Lung (tissue), 12 donors: ENCODE measurements around the gene SLA2. TPM values are rescaled to one million over a fixed set of nuclear protein-coding genes. Genes with fewer than 3 reads are reported as not detected.
"Not testable (repeated sequence)": the region's sequence is repeated elsewhere in the genome, so short reads cannot be mapped to it uniquely, and the experiment has no call there.

ENCODE experiments used
- ATAC-seq: fragments of 200-7000 bp; cut with Tn5 transposase; one replicate; pipeline ENCODE4 v1.9.1; 2020; ENCODE audit warnings: moderate number of reproducible peaks; ENCODE audit not compliant: insufficient read depth, low FRiP score
- DNase-seq, 3 donors: peaks; one replicate each; pipeline ENCODE4 v3.0.0-alpha.2; 2013 to 2017
- H3K27ac ChIP-seq, 2 donors: one replicate each; pipeline ENCODE4 v1.5.1; 2013; ENCODE audit warnings: mild to moderate bottlenecking in 2 of 2, moderate library complexity in 2 of 2, control low read depth in 1 of 2, inconsistent platforms in 1 of 2, low read depth in 1 of 2, low read length in 1 of 2
- H3K27me3 ChIP-seq, 3 donors: one replicate each; pipeline ENCODE4 v1.5.1; 2013; ENCODE audit warnings: low read length in 2 of 3; ENCODE audit not compliant: control insufficient read depth in 3 of 3, insufficient read depth in 3 of 3
- H3K36me3 ChIP-seq, 4 donors: one replicate each; pipeline ENCODE4 v1.5.1; 2013; ENCODE audit warnings: low read length in 4 of 4, mild to moderate bottlenecking in 1 of 4, moderate library complexity in 1 of 4; ENCODE audit not compliant: control insufficient read depth in 4 of 4, insufficient read depth in 4 of 4
- H3K4me1 ChIP-seq, 5 donors: one replicate each; pipeline ENCODE4 v1.5.1; 2013; ENCODE audit warnings: low read length in 5 of 5, mild to moderate bottlenecking in 2 of 5, moderate library complexity in 1 of 5; ENCODE audit not compliant: control insufficient read depth in 5 of 5, insufficient read depth in 5 of 5
- H3K4me3 ChIP-seq: one replicate; pipeline ENCODE4 v1.5.1; 2013; ENCODE audit warnings: mild to moderate bottlenecking, control low read depth, moderate library complexity
- H3K9ac ChIP-seq, 2 donors: one replicate each; pipeline ENCODE4 v1.5.1; 2013; ENCODE audit warnings: low read length in 2 of 2, control low read depth in 1 of 2; ENCODE audit not compliant: insufficient read depth in 1 of 2
- H3K9me3 ChIP-seq, 4 donors: one replicate each; pipeline ENCODE4 v1.5.1; 2013; ENCODE audit warnings: low read length in 3 of 4, mild to moderate bottlenecking in 1 of 4, moderate library complexity in 1 of 4; ENCODE audit not compliant: control insufficient read depth in 4 of 4, insufficient read depth in 3 of 4
- WGBS, 2 donors: extraction: QIAGEN DNeasy Blood & Tissue Kit; methylation state at CpG; one replicate each; pipeline ENCODE4 v1.1.7; 2013; 5-methylcytosine and 5-hydroxymethylcytosine counted together
- polyA plus RNA-seq, 2 donors: library from polyadenylated mRNA; stranded (reverse); fragments of 200-250 nt; gene quantifications; one replicate each; pipeline ENCODE4 v1.2.1, GENCODE V29; 2013
- total RNA-seq, 2 donors: library from RNA; depleted of rRNA in 1 of 2; stranded (reverse); fragments of >200 nt in 1 of 2; gene quantifications; one replicate each; pipeline ENCODE4 v1.2.1, GENCODE V29; 2014 to 2021
- TF ChIP-seq, protein P1 (sequence below): IDR thresholded peaks from 2 replicates; pipeline ENCODE4 v1.5.1; 2012; ENCODE audit warnings: mild to moderate bottlenecking; ENCODE audit errors: control extremely low read depth, extremely low read depth
- donor health status: control.
- donor health status: control.
- donor health status: Bipolar disorder and iron deficiency.
- donor health status: healthy.
- donor health status: DM: yes; HTN: yes; CAD: no.

SLA2 gene
- total and polyA plus RNA-seq, 4 donors: 0.87 to 1.8 (median 1.6) TPM

DNA sequence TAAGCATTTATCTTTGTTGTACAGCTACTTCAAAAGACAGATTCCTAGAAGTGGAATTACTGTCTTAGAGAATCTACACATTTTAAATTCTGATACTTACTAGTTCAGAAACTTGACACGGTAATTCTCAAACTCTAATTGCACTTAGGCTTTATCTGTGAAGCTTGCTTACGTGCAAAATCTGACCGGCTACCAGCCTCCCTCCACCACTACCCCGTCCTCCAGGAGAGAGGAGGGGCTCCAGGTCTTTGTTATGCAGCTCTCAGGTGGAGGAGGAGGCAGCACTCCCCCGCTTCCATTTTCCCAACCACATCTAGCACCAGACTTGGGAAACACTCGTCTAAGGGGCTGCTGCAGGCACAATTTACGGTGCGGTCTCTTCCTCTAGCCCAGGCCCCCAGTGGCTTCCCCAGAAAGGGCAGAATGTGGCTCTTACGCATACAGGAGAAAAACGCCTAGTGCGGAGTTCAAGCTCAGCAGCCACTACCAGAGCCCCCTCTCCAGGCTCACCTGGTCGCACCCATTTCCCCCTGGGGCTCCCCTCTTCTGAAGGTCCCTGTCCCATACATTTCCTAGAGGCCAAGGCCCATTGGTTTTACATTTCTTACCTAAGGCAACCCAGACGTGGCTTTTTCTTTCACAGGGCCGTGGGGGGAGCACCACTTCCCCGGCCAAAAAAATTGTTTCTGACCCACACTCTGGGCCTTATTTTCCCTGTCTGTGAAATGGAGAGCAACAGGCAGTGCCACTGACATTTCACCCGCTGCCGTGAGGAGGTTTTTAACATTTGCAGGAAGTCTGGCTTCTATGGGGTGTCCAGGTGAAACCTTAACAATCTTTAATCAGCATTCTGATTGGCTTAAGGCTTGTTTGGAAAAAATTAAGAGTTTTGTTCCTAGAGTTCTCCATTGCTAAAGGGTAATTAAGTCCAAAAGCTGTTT lies 74.2 kb downstream of the SLA2 start:
- DNase-seq: peak; percentile 39 to 72 (median 59)

DNA sequence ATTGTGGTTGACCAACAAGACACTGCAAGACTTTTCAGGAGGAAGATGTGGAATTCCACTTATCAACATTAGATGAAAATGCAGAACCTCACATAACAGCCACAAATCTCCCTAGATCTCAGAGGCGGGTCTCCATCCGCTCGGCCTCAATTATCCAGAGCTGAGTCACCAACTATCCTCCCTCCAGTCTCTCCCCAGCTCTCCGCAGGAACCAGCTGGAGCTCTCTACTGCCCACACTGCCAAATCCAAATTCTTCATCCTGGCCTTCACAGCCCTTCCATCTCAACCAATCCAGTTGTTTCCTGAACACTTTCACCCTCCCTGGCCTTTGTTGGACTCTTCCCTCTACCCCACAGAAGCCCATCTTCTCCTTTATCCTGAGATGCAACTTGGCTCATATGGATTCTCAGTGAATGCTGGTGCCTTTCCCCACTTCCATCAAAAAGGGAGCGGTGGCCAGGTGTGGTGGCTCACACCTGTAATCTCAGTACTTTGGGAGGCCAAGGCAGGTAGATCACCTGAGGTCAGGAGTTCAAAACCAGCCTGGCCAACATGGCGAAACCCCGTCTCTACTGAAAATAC lies 76.1 kb downstream of the SLA2 start:
- ATAC-seq: no peak
- Histone ChIP-seq H3K9me3 (peaks cover 0 to 5% (median 1%) of the 10 kb centered on the region in 4 donors), H3K4me3 (no peak overlapping the region), H3K9ac (no peak overlapping the region), H3K27ac (no peak overlapping the region), H3K27me3 (no peaks in the 10 kb centered on the region), H3K4me1 (peaks cover 0 to 14% (median 3%) of the 10 kb centered on the region in 5 donors), H3K36me3 (no peaks in the 10 kb centered on the region)
- TF ChIP-seq, protein P1, sequence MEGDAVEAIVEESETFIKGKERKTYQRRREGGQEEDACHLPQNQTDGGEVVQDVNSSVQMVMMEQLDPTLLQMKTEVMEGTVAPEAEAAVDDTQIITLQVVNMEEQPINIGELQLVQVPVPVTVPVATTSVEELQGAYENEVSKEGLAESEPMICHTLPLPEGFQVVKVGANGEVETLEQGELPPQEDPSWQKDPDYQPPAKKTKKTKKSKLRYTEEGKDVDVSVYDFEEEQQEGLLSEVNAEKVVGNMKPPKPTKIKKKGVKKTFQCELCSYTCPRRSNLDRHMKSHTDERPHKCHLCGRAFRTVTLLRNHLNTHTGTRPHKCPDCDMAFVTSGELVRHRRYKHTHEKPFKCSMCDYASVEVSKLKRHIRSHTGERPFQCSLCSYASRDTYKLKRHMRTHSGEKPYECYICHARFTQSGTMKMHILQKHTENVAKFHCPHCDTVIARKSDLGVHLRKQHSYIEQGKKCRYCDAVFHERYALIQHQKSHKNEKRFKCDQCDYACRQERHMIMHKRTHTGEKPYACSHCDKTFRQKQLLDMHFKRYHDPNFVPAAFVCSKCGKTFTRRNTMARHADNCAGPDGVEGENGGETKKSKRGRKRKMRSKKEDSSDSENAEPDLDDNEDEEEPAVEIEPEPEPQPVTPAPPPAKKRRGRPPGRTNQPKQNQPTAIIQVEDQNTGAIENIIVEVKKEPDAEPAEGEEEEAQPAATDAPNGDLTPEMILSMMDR: no peak
- no peak for DNase-seq
- 84 to 91% methylated on average over 7 of the region's 7 CpGs for WGBS, 2 donors

More for the DNA sequence above, 74.2 kb downstream of the SLA2 start:
- 46 to 62% methylated on average over 17 of the region's 17 CpGs for WGBS, 2 donors
- Histone ChIP-seq H3K9ac (peak overlapping the region in 1 of 2 donors; percentile 94), H3K4me1 (peaks cover 0 to 27% (median 8%) of the 10 kb centered on the region in 5 donors), H3K36me3 (no peaks in the 10 kb centered on the region), H3K27ac (peak overlapping the region in 1 of 2 donors; percentile 89), H3K4me3 (no peak overlapping the region), H3K9me3 (no peaks in the 10 kb centered on the region), H3K27me3 (no peaks in the 10 kb centered on the region)
- no peak for ATAC-seq
- TF ChIP-seq, protein P1: no peak

DNA sequence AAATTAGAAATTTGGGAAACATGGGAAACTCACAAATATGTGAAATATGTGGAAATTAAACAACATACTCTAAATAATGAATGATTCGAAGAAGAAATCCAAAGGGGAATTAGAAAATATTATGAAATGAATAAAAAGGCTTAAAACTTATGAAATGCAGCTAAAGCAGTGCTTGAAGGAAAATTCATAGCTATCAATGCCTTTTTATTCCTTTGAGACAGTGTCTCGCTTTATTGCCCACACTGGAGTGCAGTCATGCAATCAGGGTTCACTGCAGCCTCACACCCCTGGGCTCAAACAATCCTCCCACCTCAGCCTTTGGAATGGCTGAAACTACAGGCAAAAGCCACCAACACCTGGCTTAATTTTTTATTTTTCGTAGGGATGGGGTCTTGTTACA lies 80.5 kb downstream of the SLA2 start:
- H3K4me3 ChIP-seq: no peak overlapping the region

DNA sequence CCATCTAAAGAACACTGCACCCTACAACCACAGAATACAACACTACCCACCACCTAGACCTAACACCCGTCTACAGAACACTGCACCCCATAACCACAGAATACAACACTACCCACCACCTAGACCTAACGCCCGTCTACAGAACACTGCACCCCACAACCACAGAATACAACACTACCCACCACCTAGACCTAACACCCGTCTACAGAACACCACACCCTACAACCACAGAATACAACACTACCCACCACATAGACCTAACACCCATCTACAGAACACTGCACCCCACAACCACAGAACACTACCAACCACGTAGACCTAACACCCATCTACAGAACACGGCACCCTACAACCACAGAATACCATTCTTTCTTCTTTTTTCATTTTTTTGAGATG lies 81.3 kb downstream of the SLA2 start:
- H3K9ac ChIP-seq, H3K36me3 ChIP-seq, ATAC-seq, H3K27me3 ChIP-seq, DNase-seq, H3K4me1 ChIP-seq, H3K9me3 ChIP-seq, H3K4me3 ChIP-seq, H3K27ac ChIP-seq: not testable (repeated sequence)
- 91 to 96% methylated on average over 6 of the region's 6 CpGs for WGBS, 2 donors

More for the DNA sequence above, 80.5 kb downstream of the SLA2 start:
- TF ChIP-seq, protein P1: no peak
- peaks cover 0 to 2% (median 0%) of the 10 kb centered on the region in 4 donors for H3K36me3 ChIP-seq
- ATAC-seq (no peak), DNase-seq (no peak)
- peaks cover 0 to 5% (median 1%) of the 10 kb centered on the region in 4 donors for H3K9me3 ChIP-seq
- no peak overlapping the region for H3K27ac ChIP-seq
- WGBS, 2 donors: 93 to 97% methylated on average over 3 of the region's 3 CpGs
- no peaks in the 10 kb centered on the region for H3K4me1 ChIP-seq
- no peak overlapping the region for H3K9ac ChIP-seq
- H3K27me3 ChIP-seq: no peaks in the 10 kb centered on the region

DNA sequence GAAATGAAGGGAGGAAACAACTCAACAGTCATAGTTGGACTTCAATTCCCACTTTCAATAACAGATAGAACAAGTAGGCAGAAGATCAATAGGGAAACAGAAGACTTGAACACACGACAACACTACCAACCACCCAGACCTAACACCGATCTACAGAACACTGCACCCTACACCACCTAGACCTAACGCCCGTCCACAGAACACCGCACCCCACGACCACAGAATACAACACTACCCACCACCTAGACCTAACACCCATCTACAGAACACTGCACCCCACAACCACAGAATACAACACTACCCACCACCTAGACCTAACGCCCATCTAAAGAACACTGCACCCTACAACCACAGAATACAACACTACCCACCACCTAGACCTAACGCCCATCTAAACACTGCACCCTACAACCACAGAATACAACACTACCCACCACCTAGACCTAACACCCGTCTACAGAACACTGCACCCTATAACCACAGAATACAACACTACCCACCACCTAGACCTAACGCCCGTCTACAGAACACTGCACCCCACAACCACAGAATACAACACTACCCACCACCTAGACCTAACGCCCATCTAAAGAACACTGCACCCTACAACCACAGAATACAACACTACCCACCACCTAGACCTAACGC lies 81.8 kb downstream of the SLA2 start:
- not testable (repeated sequence) for ATAC-seq

More for the DNA sequence above, 81.8 kb downstream of the SLA2 start:
- H3K9me3 ChIP-seq, H3K9ac ChIP-seq, H3K27me3 ChIP-seq, DNase-seq, H3K27ac ChIP-seq, H3K4me1 ChIP-seq, H3K4me3 ChIP-seq, H3K36me3 ChIP-seq: not testable (repeated sequence)
- 93 to 94% methylated on average over 13 of the region's 13 CpGs for WGBS, 2 donors
